Upper lobe of left lung (tissue), 6 donors: Measurements from ENCODE around the gene NFRKB. TPM values are rescaled to one million over a fixed set of nuclear protein-coding genes. Genes with fewer than 3 reads are reported as not detected.
"Not testable (repeated sequence)": the region's sequence is repeated elsewhere in the genome, so short reads cannot be mapped to it uniquely, and the experiment has no call there.

Source experiments
- ATAC-seq, 2 donors: fragments of 200-7000 bp; cut with Tn5 transposase; one replicate each; pipeline ENCODE4 v1.9.1; 2022; ENCODE audit warnings: mild to moderate bottlenecking in 2 of 2, moderate library complexity in 2 of 2; ENCODE audit not compliant: low FRiP score in 2 of 2
- DNase-seq, 2 donors: peaks; one replicate each; pipeline ENCODE4 v3.0.0-alpha.2; 2019 to 2020
- H3K27ac ChIP-seq, 4 donors: fragments of 200-600 bp; sonication (generic); one replicate each; pipeline ENCODE4 v1.5.1; 2016 to 2019
- H3K27me3 ChIP-seq, 4 donors: fragments of 200-600 bp; sonication (generic); one replicate each; pipeline ENCODE4 v1.5.1; 2017 to 2019
- H3K36me3 ChIP-seq, 4 donors: fragments of 200-600 bp; sonication (generic); one replicate each; pipeline ENCODE4 v1.5.1; 2016 to 2019
- H3K4me1 ChIP-seq, 4 donors: fragments of 200-600 bp; sonication (generic); one replicate each; pipeline ENCODE4 v1.5.1; 2018 to 2019
- H3K4me3 ChIP-seq, 4 donors: fragments of 200-600 bp; sonication (generic); one replicate each; pipeline ENCODE4 v1.5.1; 2017 to 2019; ENCODE audit warnings: mild to moderate bottlenecking in 2 of 4, moderate library complexity in 1 of 4
- H3K9me3 ChIP-seq, 4 donors: fragments of 200-600 bp; sonication (generic); one replicate each; pipeline ENCODE4 v1.5.1; 2018 to 2019
- CTCF ChIP-seq, 6 experiments: fragments of 450-650 bp in 4 of 6; fragments of 200-600 bp in 2 of 6; sonication (generic) in 2 of 6; IDR thresholded peaks; one replicate each; pipeline ENCODE4 v1.5.1; 2016 to 2019; ENCODE audit warnings: antibody characterized with exemption in 6 of 6
- EP300 ChIP-seq, 4 donors: sonication (generic); formaldehyde crosslinking; IDR thresholded peaks; one replicate each; pipeline ENCODE4 v1.5.1; 2017; ENCODE audit warnings: antibody characterized with exemption in 4 of 4, control low read depth in 2 of 4
- POLR2A ChIP-seq, 4 donors: fragments of 450-650 bp; IDR thresholded peaks; one replicate each; pipeline ENCODE4 v1.5.1; 2016 to 2017; ENCODE audit warnings: antibody characterized with exemption in 4 of 4, mild to moderate bottlenecking in 2 of 4
- POLR2AphosphoS5 ChIP-seq, 2 donors: sonication (generic); formaldehyde crosslinking; IDR thresholded peaks; one replicate each; pipeline ENCODE4 v1.5.1; 2017; ENCODE audit warnings: antibody characterized with exemption in 2 of 2
- WGBS, 2 donors: methylation state at CpG; one replicate each; pipeline ENCODE4 v1.1.5; 2017 to 2018; 5-methylcytosine and 5-hydroxymethylcytosine counted together
- total RNA-seq, 6 donors: library from RNA; depleted of rRNA in 4 of 6; stranded (reverse); fragments of >200 nt in 4 of 6; gene quantifications; one replicate each; pipeline versions ENCODE4 v1.1.0 to v1.2.1, GENCODE V29; 2016 to 2021
- donor health status: DM: no; HTN: no; CAD: no; lungs with moderate emphysema.
- donor health status: DM: no; HTN: yes; CAD: no; lungs with severe emphysema.

The NFRKB gene
- total RNA-seq, 6 donors from 2014 or later = 22.0 to 57.6 (median 28.6) TPM

GRCh38 chr11:129849447-129850130 is 45.8 kb downstream of the NFRKB start:
- Histone ChIP-seq H3K9me3 (no peaks in the 10 kb centered on the region), H3K27ac (no peak overlapping the region), H3K27me3 (no peaks in the 10 kb centered on the region), H3K4me1 (peaks cover 13 to 25% (median 18%) of the 10 kb centered on the region in 4 donors), H3K4me3 (no peak overlapping the region), H3K36me3 (no peaks in the 10 kb centered on the region)
- no peak for DNase-seq
- 90 to 95% methylated on average over 14 to 15 of the region's 15 CpGs for WGBS, 2 donors
- no peak for TF ChIP-seq POLR2AphosphoS5 (IDR thresholded peaks at IDR 0.05)
- TF ChIP-seq CTCF (IDR thresholded peaks at IDR 0.05) = no peak
- TF ChIP-seq POLR2A (IDR thresholded peaks at IDR 0.05) = no peak
- no peak for TF ChIP-seq EP300 (IDR thresholded peaks at IDR 0.05)
- ATAC-seq = no peak

GRCh38 chr11:129847361-129847760 is 48.0 kb downstream of the NFRKB start:
- peak overlapping the region in 2 of 4 donors; percentile 37 to 64 for H3K27ac ChIP-seq
- H3K4me3 ChIP-seq, H3K27me3 ChIP-seq, H3K9me3 ChIP-seq, H3K4me1 ChIP-seq, DNase-seq, ATAC-seq, H3K36me3 ChIP-seq: not testable (repeated sequence)
- WGBS, 2 donors = 57 to 67% methylated on average over 1 of the region's 3 CpGs

- no peak for DNase-seq
- Histone ChIP-seq H3K9me3 (no peaks in the 10 kb centered on the region), H3K4me1 (peaks cover 0 to 8% (median 6%) of the 10 kb centered on the region in 4 donors), H3K36me3 (no peaks in the 10 kb centered on the region), H3K27me3 (no peaks in the 10 kb centered on the region), H3K4me3 (no peak overlapping the region), H3K27ac (peak overlapping the region; percentile 37 to 64 (median 46))
- 48 to 53% methylated on average over 6 of the region's 6 CpGs for WGBS, 2 donors
- ATAC-seq = peak; percentile 62 to 90
- no peak for TF ChIP-seq EP300 (IDR thresholded peaks at IDR 0.05)
- no peak for TF ChIP-seq POLR2A (IDR thresholded peaks at IDR 0.05)
- no peak for TF ChIP-seq CTCF (IDR thresholded peaks at IDR 0.05)
- no peak for TF ChIP-seq POLR2AphosphoS5 (IDR thresholded peaks at IDR 0.05)
Measured at GRCh38 chr11:129846508-129847335, 48.7 kb downstream of the NFRKB start.

Other genes with a start within 250 kb of the NFRKB start
- 10 to 100 TPM in 5 of 6 donors, 1 to 10 TPM in 1; 9.4 to 38.7 (median 13.9) TPM for gene TMEM45B, start 79.7 kb downstream of the NFRKB start, total RNA-seq
- 10 to 100 TPM in 4 of 6 donors, 1 to 10 TPM in 2; 6.8 to 13.9 (median 12.7) TPM for gene PRDM10, start 107.3 kb upstream of the NFRKB start, total RNA-seq
- gene APLP2, start 174.3 kb upstream of the NFRKB start, total RNA-seq = 100 to 1,000 TPM; 249 to 939 (median 653) TPM